ENCODE measurements around the gene FOXP1. TPM values are rescaled to one million over a fixed set of nuclear protein-coding genes. Genes with fewer than 3 reads are reported as not detected.

Gene FOXP1
- total RNA-seq, 1 experiment from 2014 or later, result 75.3 TPM

DNA sequence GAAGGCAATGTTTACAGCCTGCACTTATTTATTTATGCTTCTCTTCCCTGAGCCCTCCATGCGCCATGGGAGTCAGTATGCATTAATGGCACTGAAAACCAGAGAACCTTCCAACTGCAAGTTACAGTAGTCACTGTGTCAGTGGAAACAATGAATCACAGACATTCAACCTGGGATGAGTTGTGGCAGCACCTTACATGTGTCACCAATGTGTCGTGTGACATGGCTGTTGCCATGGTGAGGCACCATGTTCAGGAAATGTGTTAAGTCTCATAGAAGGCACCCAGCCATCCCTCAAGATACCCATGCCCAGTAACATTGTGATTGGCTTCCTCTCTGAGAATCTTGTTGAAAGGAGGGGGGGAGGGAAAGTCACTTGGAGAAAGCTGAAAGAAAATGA, 105.0 kb downstream of the FOXP1 start:
- H3K27ac Mint-ChIP-seq, result no peak overlapping the region
- TF ChIP-seq, protein P1, sequence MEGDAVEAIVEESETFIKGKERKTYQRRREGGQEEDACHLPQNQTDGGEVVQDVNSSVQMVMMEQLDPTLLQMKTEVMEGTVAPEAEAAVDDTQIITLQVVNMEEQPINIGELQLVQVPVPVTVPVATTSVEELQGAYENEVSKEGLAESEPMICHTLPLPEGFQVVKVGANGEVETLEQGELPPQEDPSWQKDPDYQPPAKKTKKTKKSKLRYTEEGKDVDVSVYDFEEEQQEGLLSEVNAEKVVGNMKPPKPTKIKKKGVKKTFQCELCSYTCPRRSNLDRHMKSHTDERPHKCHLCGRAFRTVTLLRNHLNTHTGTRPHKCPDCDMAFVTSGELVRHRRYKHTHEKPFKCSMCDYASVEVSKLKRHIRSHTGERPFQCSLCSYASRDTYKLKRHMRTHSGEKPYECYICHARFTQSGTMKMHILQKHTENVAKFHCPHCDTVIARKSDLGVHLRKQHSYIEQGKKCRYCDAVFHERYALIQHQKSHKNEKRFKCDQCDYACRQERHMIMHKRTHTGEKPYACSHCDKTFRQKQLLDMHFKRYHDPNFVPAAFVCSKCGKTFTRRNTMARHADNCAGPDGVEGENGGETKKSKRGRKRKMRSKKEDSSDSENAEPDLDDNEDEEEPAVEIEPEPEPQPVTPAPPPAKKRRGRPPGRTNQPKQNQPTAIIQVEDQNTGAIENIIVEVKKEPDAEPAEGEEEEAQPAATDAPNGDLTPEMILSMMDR (conservative IDR thresholded peaks at IDR 0.05), result no peak
- WGBS (ENCODE audit: extremely low coverage, insufficient read length, low lambda C conversion rate), result no CpG with 5 or more reads among the region's 2 CpGs

More for the DNA sequence above, 105.0 kb downstream of the FOXP1 start:
- Mint-ChIP-seq H3K36me3 (ENCODE audit: insufficient read depth in 1 of 3, low read depth in 3 of 3) (peaks cover 14 to 28% (median 20%) of the 10 kb centered on the region in 3 experiments), H3K4me3 (no peak overlapping the region), H3K4me1 (peaks cover 12 to 19% of the 10 kb centered on the region in 2 experiments), H3K9me3 (peaks cover 16 to 18% of the 10 kb centered on the region in 2 experiments), H3K27me3 (ENCODE audit: low read depth) (no peaks in the 10 kb centered on the region)
- no peak for DNase-seq
- H2BK12ac ChIP-seq (ENCODE audit: insufficient read length, low read depth, low read length), result no peak overlapping the region
- H3K23ac ChIP-seq (ENCODE audit: insufficient read length, low read depth, low read length), result no peak overlapping the region
- H4K91ac ChIP-seq (ENCODE audit: insufficient read length, low read depth, low read length), result no peak overlapping the region
- no peaks in the 10 kb centered on the region for H3K79me2 ChIP-seq (ENCODE audit: insufficient read depth, low read length)
- H4K5ac ChIP-seq (ENCODE audit: insufficient read length, low read depth, low read length), result no peak overlapping the region
- no peaks in the 10 kb centered on the region for H3K79me1 ChIP-seq (ENCODE audit: insufficient read depth, low read depth, low read length, poor library complexity, severe bottlenecking)
- no peak overlapping the region for H3K4me2 ChIP-seq (ENCODE audit: insufficient read depth, insufficient read length, low read length)
- no peak overlapping the region for H3K14ac ChIP-seq (ENCODE audit: insufficient read depth, low read length)
- H3K18ac ChIP-seq (ENCODE audit: insufficient read length, low read depth, low read length), result no peak overlapping the region
- H4K20me1 ChIP-seq (ENCODE audit: control insufficient read depth, insufficient read depth, insufficient read length), result no peaks in the 10 kb centered on the region
- no peak overlapping the region for H2BK120ac ChIP-seq (ENCODE audit: low read depth, low read length, poor library complexity, severe bottlenecking)
- no peak overlapping the region for H2BK20ac ChIP-seq (ENCODE audit: low read depth, low read length, poor library complexity, severe bottlenecking)
- no peak overlapping the region for H2BK15ac ChIP-seq (ENCODE audit: low read depth, low read length)
- H3K27me3 ChIP-seq (ENCODE audit: insufficient read depth, low read length), result no peaks in the 10 kb centered on the region
- no peak overlapping the region for H2AFZ ChIP-seq (ENCODE audit: low read length)
- H3K4ac ChIP-seq (ENCODE audit: low read depth, low read length), result no peak overlapping the region
- H3T11ph ChIP-seq (ENCODE audit: low read length), result no peak overlapping the region
- no peak overlapping the region for H2BK5ac ChIP-seq (ENCODE audit: insufficient read length, low read length)
- H3K56ac ChIP-seq (ENCODE audit: insufficient read length, low read depth, low read length), result no peak overlapping the region
- peaks cover 5% of the 10 kb centered on the region for H3K9me3 ChIP-seq (ENCODE audit: control insufficient read depth, low read depth, low read length)
- H4K8ac ChIP-seq (replicated peaks; ENCODE audit: insufficient read length, low read depth, low read length), result no peak overlapping the region
- H3K23me2 ChIP-seq (ENCODE audit: insufficient read length, low read depth, low read length, poor library complexity, severe bottlenecking), result no peaks in the 10 kb centered on the region
- no peak overlapping the region for H3K27ac ChIP-seq (ENCODE audit: insufficient read length, low read depth, low read length)
- no peak overlapping the region for H2AK5ac ChIP-seq (ENCODE audit: insufficient read length, low read length)
- H3K9ac ChIP-seq (ENCODE audit: extremely low read depth, insufficient read length, low read length), result no peak overlapping the region
- no peaks in the 10 kb centered on the region; the same call in 1 of the 2 replicates for H3K4me1 ChIP-seq (ENCODE audit: insufficient read depth, low read length)

Data from H9 (cell line).